Measurements from ENCODE around the gene WDR91. TPM values are rescaled to one million over a fixed set of nuclear protein-coding genes. Genes with fewer than 3 reads are reported as not detected.

Gene WDR91
- total and polyA plus RNA-seq, 2 donors (not counting 3 experiments of a cell fraction or from before 2014, with no cell fraction given), result 6.7 to 7.0 TPM

DNA sequence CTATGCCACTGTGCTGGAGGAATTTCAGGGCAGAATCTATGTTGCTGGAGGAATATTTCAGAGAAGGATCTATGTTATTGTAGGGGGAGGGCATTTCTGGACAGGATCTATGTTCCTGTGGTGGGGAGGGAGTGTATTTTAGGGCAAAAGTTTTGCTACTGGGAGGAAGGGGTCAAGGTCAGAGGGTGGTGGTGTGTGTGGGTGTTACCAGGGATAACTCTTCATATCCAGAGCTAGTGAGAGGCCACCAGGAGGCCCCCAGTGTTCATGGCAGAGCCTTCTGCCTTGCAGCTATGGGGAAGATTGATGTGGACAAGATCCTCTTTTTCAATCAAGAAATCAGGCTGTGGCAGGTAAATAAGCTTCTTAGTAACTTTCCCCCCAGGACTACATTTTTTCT, 20.4 kb upstream of the WDR91 start:
- TF ChIP-seq, protein P1, sequence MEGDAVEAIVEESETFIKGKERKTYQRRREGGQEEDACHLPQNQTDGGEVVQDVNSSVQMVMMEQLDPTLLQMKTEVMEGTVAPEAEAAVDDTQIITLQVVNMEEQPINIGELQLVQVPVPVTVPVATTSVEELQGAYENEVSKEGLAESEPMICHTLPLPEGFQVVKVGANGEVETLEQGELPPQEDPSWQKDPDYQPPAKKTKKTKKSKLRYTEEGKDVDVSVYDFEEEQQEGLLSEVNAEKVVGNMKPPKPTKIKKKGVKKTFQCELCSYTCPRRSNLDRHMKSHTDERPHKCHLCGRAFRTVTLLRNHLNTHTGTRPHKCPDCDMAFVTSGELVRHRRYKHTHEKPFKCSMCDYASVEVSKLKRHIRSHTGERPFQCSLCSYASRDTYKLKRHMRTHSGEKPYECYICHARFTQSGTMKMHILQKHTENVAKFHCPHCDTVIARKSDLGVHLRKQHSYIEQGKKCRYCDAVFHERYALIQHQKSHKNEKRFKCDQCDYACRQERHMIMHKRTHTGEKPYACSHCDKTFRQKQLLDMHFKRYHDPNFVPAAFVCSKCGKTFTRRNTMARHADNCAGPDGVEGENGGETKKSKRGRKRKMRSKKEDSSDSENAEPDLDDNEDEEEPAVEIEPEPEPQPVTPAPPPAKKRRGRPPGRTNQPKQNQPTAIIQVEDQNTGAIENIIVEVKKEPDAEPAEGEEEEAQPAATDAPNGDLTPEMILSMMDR (IDR thresholded peaks at IDR 0.05; ENCODE audit: extremely low read depth in 1 of 2, insufficient read depth in 1 of 2, low read depth in 1 of 2, low read length in 2 of 2), result no peak
- no peak for TF ChIP-seq MYC (IDR thresholded peaks at IDR 0.05; ENCODE audit: low read depth, low read length)
- POLR2A ChIA-PET, result no interaction called here
- Histone ChIP-seq H3K79me2 (ENCODE audit: control insufficient read depth, insufficient read depth, low read length) (no peaks in the 10 kb centered on the region), H3K27ac (ENCODE audit: insufficient read depth, low read depth, low read length) (no peak overlapping the region), H3K9ac (replicated peaks; ENCODE audit: extremely low read depth, insufficient read depth, low read length) (no peak overlapping the region), H2AFZ (ENCODE audit: low read depth, low read length) (no peak overlapping the region), H3K9me1 (replicated peaks; ENCODE audit: control insufficient read depth, extremely low read depth, insufficient read depth, low read length) (no peaks in the 10 kb centered on the region), H3K9me3 (replicated peaks; ENCODE audit: control insufficient read depth, insufficient read depth, low read length) (no peaks in the 10 kb centered on the region), H3K4me3 (replicated peaks in 1 of 3; ENCODE audit: insufficient read depth in 1 of 3, low read depth in 1 of 3, low read length in 3 of 3) (no peak overlapping the region), H3K27me3 (ENCODE audit: control insufficient read depth in 2 of 2, insufficient read depth in 2 of 2, low read length in 2 of 2) (peaks cover 0 to 2% of the 10 kb centered on the region in 2 experiments), H3K36me3 (ENCODE audit: control insufficient read depth in 2 of 2, extremely low read depth in 1 of 2, insufficient read depth in 2 of 2, low read length in 2 of 2) (no peaks in the 10 kb centered on the region), H3K4me2 (ENCODE audit: insufficient read depth, low read length) (no peak overlapping the region), H3K4me1 (ENCODE audit: control insufficient read depth, extremely low read depth, insufficient read depth, low read length) (no peaks in the 10 kb centered on the region), H4K20me1 (replicated peaks; ENCODE audit: control insufficient read depth, extremely low read depth, insufficient read depth, low read length) (no peaks in the 10 kb centered on the region)
- DNase-seq (ENCODE audit: low read depth, low spot score) (no peak), FAIRE-seq (no peak)
- no TSS peak for BruUV-seq (replicated peaks)
- intact Hi-C loops (cut with micrococcal nuclease), result no loop called here
- dilution Hi-C loops (cut with MboI; ENCODE audit: extremely low pct_ligation_motif_present, low sequenced_read_pairs), result no loop called here
- CTCF ChIA-PET, result interaction anchor here (0.7 to 1.2 kb wide), 3 partner anchors 23 to 288 kb away, joined by 3 read pairs; no protein-coding TSS in a partner anchor

DNA sequence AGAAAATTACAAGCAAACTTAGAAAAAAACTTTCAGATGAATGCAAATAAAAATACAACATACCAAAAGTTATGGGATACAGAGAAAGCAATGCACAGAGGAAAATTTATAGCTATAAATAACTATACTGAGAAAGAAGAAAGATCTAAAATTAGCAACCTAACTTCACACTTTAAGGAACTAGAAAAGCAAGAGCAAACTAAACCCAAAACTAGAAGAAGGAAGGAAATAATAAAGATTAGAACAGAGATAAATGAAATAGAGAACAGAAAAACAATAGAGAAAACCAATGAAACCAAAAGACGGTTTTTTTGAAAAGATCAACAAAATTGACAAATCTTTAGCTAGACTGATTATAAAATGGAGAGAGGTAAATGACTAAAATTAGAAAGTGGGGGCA, 12.7 kb upstream of the WDR91 start:
- Histone ChIP-seq H3K27me3 (ENCODE audit: control insufficient read depth in 2 of 2, insufficient read depth in 2 of 2, low read length in 2 of 2) (peaks cover 6% of the 10 kb centered on the region in 2 experiments), H3K9ac (replicated peaks; ENCODE audit: extremely low read depth, insufficient read depth, low read length) (no peak overlapping the region), H3K4me2 (ENCODE audit: insufficient read depth, low read length) (no peak overlapping the region), H3K27ac (ENCODE audit: insufficient read depth, low read depth, low read length) (no peak overlapping the region), H4K20me1 (replicated peaks; ENCODE audit: control insufficient read depth, extremely low read depth, insufficient read depth, low read length) (no peaks in the 10 kb centered on the region), H2AFZ (ENCODE audit: low read depth, low read length) (no peak overlapping the region), H3K9me3 (replicated peaks; ENCODE audit: control insufficient read depth, insufficient read depth, low read length) (no peaks in the 10 kb centered on the region), H3K79me2 (ENCODE audit: control insufficient read depth, insufficient read depth, low read length) (no peaks in the 10 kb centered on the region), H3K4me3 (replicated peaks in 1 of 3; ENCODE audit: insufficient read depth in 1 of 3, low read depth in 1 of 3, low read length in 3 of 3) (no peak overlapping the region), H3K9me1 (replicated peaks; ENCODE audit: control insufficient read depth, extremely low read depth, insufficient read depth, low read length) (no peaks in the 10 kb centered on the region), H3K4me1 (ENCODE audit: control insufficient read depth, extremely low read depth, insufficient read depth, low read length) (no peaks in the 10 kb centered on the region), H3K36me3 (ENCODE audit: control insufficient read depth in 2 of 2, extremely low read depth in 1 of 2, insufficient read depth in 2 of 2, low read length in 2 of 2) (no peaks in the 10 kb centered on the region)
- intact Hi-C loops (cut with micrococcal nuclease) (no loop called here), dilution Hi-C loops (cut with MboI; ENCODE audit: extremely low pct_ligation_motif_present, low sequenced_read_pairs) (no loop called here)
- FAIRE-seq (no peak), DNase-seq (ENCODE audit: low read depth, low spot score) (no peak)
- CTCF ChIA-PET, result interaction anchor here (1.2 kb wide), 1 partner anchor 13 kb away, joined by 3 read pairs; no protein-coding TSS in a partner anchor
- TF ChIP-seq EZH2 (IDR thresholded peaks at IDR 0.05; ENCODE audit: borderline replicate concordance, low read depth, low read length, severe bottlenecking), result no peak
- TF ChIP-seq POLR2A (IDR thresholded peaks at IDR 0.05; ENCODE audit: low read depth, low read length), result no peak
- TF ChIP-seq FOS (IDR thresholded peaks at IDR 0.05; ENCODE audit: borderline replicate concordance, insufficient read depth, low read length), result no peak
- no peak for TF ChIP-seq POLR2AphosphoS5 (IDR thresholded peaks at IDR 0.05; ENCODE audit: insufficient read depth, low read depth, low read length)
- TF ChIP-seq, protein P1 (IDR thresholded peaks at IDR 0.05; ENCODE audit: extremely low read depth in 1 of 2, insufficient read depth in 1 of 2, low read depth in 1 of 2, low read length in 2 of 2), result no peak
- no peak for TF ChIP-seq MYC (IDR thresholded peaks at IDR 0.05; ENCODE audit: low read depth, low read length)
- TF ChIP-seq, protein P2, sequence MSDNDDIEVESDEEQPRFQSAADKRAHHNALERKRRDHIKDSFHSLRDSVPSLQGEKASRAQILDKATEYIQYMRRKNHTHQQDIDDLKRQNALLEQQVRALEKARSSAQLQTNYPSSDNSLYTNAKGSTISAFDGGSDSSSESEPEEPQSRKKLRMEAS (IDR thresholded peaks at IDR 0.05; ENCODE audit: insufficient read depth, insufficient read length), result no peak
- TF ChIP-seq GATA2 (IDR thresholded peaks at IDR 0.05; ENCODE audit: insufficient read depth, insufficient read length, low read depth, low read length), result no peak
- no peak for TF ChIP-seq JUN (IDR thresholded peaks at IDR 0.05; ENCODE audit: borderline replicate concordance, insufficient read depth, insufficient read length, low read depth)
- POLR2A ChIA-PET, result no interaction called here
- BruUV-seq (replicated peaks), result no TSS peak

Measured in endothelial cell of umbilical vein (primary cell).